Stimulated activated CD8-positive, alpha-beta memory T cell treated with anti-CD3 and anti-CD28 coated beads, Interleukin-2, amount 100 ng/mL, for 48 hours (primary cell): ENCODE results near the gene ORM2.
"Not testable (repeated sequence)": the region's sequence is repeated elsewhere in the genome, so short reads cannot be mapped to it uniquely, and the experiment has no call there.

Experiments used
- DNase-seq, 2 donors: peaks; one replicate each; pipeline ENCODE4 v3.0.0-alpha.2; 2020; ENCODE audit warnings: low read depth in 2 of 2

Gene ORM2

GRCh38 chr9:114314881-114315722, 14.6 kb upstream of the ORM2 start:
- no peak for DNase-seq

GRCh38 chr9:114315723-114316363, 13.8 kb upstream of the ORM2 start:
- no peak for DNase-seq

- DNase-seq = no peak
These were observed 13.0 kb upstream of the ORM2 start for GRCh38 chr9:114316605-114317230.

- no peak for DNase-seq
These were observed 11.9 kb upstream of the ORM2 start for GRCh38 chr9:114317665-114318357.

- DNase-seq = no peak
These were observed 11.3 kb upstream of the ORM2 start for GRCh38 chr9:114318416-114318815.

GRCh38 chr9:114319147-114319546, 10.5 kb upstream of the ORM2 start:
- no peak for DNase-seq

GRCh38 chr9:114320710-114321109, 9.0 kb upstream of the ORM2 start:
- DNase-seq = not testable (repeated sequence)

GRCh38 chr9:114321759-114322158, 7.9 kb upstream of the ORM2 start:
- peak in 1 of 2 donors; percentile 36 for DNase-seq

- DNase-seq = not testable (repeated sequence)
These were observed 7.4 kb upstream of the ORM2 start for GRCh38 chr9:114322160-114322818.

GRCh38 chr9:114322831-114323531, 6.7 kb upstream of the ORM2 start, which contains the start of gene ORM1:
Gene ORM1 (plus strand): TSS chr9:114323098. CDS start chr9:114323134, 36 bp downstream.
- not testable (repeated sequence) for DNase-seq

GRCh38 chr9:114323849-114324248, 5.8 kb upstream of the ORM2 start:
- not testable (repeated sequence) for DNase-seq

- no peak for DNase-seq
These were observed 5.2 kb upstream of the ORM2 start for GRCh38 chr9:114324492-114324891.

- DNase-seq = not testable (repeated sequence)
These were observed 4.7 kb upstream of the ORM2 start for GRCh38 chr9:114324965-114325364.

GRCh38 chr9:114325684-114326254, 3.9 kb upstream of the ORM2 start:
- DNase-seq = not testable (repeated sequence)

- no peak for DNase-seq
These were observed 1.9 kb upstream of the ORM2 start for GRCh38 chr9:114327749-114328148.

- DNase-seq = not testable (repeated sequence)
These were observed 1.3 kb upstream of the ORM2 start for GRCh38 chr9:114328357-114328820.

- not testable (repeated sequence) for DNase-seq
These were observed 588 bp upstream of the ORM2 start for GRCh38 chr9:114328937-114329624.

GRCh38 chr9:114330636-114331035, 967 bp downstream of the ORM2 start:
- DNase-seq = no peak
